Ishikawa (cell line): ENCODE data around the gene CHD9.

ENCODE experiments used
- CREB1 ChIP-seq: IDR thresholded peaks from 2 replicates; pipeline ENCODE4 v1.6.1; 2012; ENCODE audit warnings: low read depth
- EP300 ChIP-seq: IDR thresholded peaks from 2 replicates; pipeline ENCODE4 v1.6.1; 2012; ENCODE audit warnings: borderline replicate concordance
- FOXM1 ChIP-seq: IDR thresholded peaks from 2 replicates; pipeline ENCODE4 v1.6.1; 2012; ENCODE audit warnings: low read depth, borderline replicate concordance
- MAX ChIP-seq: IDR thresholded peaks from 2 replicates; pipeline ENCODE4 v1.6.1; 2012
- RAD21 ChIP-seq: IDR thresholded peaks from 2 replicates; pipeline ENCODE4 v1.6.1; 2012; ENCODE audit warnings: low read depth
- TAF1 ChIP-seq: IDR thresholded peaks from 2 replicates; pipeline ENCODE4 v1.6.1; 2012; ENCODE audit warnings: low read depth, mild to moderate bottlenecking
- TCF12 ChIP-seq: IDR thresholded peaks from 2 replicates; pipeline ENCODE4 v1.6.1; 2012; ENCODE audit warnings: low read depth
- TF ChIP-seq, protein P1 (sequence below): IDR thresholded peaks from 2 replicates; pipeline ENCODE4 v1.6.1; 2012; ENCODE audit warnings: low read depth, mild to moderate bottlenecking

DNA sequence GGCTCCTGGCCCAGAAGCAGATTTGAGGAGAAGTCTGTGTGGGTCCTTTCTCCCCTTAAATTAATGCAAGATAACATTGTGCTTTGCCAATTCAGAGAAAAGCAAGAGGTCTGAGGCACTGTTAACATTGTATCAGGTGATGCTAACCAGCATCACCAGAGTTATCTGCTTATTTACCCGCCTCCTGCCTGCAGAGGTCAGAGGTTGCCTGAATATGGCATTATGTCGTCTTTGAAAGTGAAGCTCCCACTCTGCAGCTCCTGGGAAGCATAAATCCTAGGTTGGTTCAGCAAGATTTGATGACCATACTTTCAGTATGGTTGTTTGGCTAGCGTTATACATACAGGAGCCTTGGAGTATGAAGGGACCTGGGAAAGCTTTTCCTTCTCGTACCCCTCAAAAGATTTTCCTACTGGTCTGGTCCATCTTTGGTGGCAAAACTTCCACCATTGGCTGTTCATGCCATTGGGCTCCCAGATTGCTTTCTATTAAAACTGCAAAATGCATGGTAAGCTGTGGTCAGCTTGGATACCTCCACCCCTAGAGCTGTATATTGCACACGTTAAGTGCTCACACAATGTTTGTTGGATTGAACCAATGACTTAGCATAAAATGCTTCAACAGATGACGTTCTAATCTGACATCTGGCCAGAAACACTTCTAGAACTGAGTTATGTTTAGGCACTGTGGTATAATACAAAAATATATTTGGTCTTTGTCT is 24.1 kb downstream of the CHD9 start:
- TF ChIP-seq MAX (no peak), CREB1 (no peak), EP300 (no peak), FOXM1 (no peak), TAF1 (no peak), TCF12 (no peak), RAD21 (no peak)
- TF ChIP-seq, protein P1, sequence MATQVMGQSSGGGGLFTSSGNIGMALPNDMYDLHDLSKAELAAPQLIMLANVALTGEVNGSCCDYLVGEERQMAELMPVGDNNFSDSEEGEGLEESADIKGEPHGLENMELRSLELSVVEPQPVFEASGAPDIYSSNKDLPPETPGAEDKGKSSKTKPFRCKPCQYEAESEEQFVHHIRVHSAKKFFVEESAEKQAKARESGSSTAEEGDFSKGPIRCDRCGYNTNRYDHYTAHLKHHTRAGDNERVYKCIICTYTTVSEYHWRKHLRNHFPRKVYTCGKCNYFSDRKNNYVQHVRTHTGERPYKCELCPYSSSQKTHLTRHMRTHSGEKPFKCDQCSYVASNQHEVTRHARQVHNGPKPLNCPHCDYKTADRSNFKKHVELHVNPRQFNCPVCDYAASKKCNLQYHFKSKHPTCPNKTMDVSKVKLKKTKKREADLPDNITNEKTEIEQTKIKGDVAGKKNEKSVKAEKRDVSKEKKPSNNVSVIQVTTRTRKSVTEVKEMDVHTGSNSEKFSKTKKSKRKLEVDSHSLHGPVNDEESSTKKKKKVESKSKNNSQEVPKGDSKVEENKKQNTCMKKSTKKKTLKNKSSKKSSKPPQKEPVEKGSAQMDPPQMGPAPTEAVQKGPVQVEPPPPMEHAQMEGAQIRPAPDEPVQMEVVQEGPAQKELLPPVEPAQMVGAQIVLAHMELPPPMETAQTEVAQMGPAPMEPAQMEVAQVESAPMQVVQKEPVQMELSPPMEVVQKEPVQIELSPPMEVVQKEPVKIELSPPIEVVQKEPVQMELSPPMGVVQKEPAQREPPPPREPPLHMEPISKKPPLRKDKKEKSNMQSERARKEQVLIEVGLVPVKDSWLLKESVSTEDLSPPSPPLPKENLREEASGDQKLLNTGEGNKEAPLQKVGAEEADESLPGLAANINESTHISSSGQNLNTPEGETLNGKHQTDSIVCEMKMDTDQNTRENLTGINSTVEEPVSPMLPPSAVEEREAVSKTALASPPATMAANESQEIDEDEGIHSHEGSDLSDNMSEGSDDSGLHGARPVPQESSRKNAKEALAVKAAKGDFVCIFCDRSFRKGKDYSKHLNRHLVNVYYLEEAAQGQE, result no peak
